Measurements from ENCODE around the gene C9orf152. TPM values are rescaled to one million over a fixed set of nuclear protein-coding genes. Genes with fewer than 3 reads are reported as not detected.

The C9orf152 gene
- total and polyA plus RNA-seq, 4 donors: 0.08 to 0.29 (median 0.20) TPM; not detected in 1

DNA sequence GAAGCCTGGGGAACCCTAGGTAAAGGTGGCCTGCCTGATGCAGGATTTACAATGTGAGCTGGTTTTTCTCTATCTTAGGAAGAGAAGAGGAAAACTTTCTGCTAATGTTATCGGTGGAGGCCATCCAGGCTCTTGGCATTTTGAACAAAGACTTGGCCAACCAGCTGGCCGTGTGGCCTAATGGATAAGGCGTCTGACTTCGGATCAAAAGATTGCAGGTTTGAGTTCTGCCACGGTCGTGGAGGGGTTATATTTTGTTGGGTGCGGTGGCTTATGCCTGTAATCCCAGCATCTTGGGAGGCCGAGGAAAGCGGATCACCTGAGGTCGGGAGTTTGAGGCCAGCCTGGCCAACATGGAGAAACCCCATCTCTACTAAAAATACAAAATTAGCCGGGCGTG lies 9.6 kb downstream of the C9orf152 start:
- Histone ChIP-seq H3K36me3 (ENCODE audit: control insufficient read depth in 4 of 4, insufficient read depth in 3 of 4, low read depth in 1 of 4, low read length in 3 of 4) (no peaks in the 10 kb centered on the region), H3K9ac (ENCODE audit: low read depth in 1 of 2, low read length in 2 of 2) (no peak overlapping the region), H3K4me3 (ENCODE audit: low read depth in 1 of 3, low read length in 3 of 3) (no peak overlapping the region), H3K4me1 (ENCODE audit: control insufficient read depth in 4 of 4, insufficient read depth in 4 of 4, low read length in 3 of 4) (peaks cover 10 to 24% (median 16%) of the 10 kb centered on the region in 4 donors), H3K9me3 (ENCODE audit: control insufficient read depth in 4 of 4, low read length in 3 of 4) (no peaks in the 10 kb centered on the region), H3K27ac (ENCODE audit: low read depth in 1 of 2, low read length in 2 of 2) (no peak overlapping the region), H3K27me3 (ENCODE audit: control insufficient read depth in 4 of 4, insufficient read depth in 4 of 4, low read length in 3 of 4) (no peaks in the 10 kb centered on the region)
- WGBS: 91% methylated on average over 12 of the region's 12 CpGs
- DNase-seq (ENCODE audit: low spot score): no peak
- TF ChIP-seq, protein P1, sequence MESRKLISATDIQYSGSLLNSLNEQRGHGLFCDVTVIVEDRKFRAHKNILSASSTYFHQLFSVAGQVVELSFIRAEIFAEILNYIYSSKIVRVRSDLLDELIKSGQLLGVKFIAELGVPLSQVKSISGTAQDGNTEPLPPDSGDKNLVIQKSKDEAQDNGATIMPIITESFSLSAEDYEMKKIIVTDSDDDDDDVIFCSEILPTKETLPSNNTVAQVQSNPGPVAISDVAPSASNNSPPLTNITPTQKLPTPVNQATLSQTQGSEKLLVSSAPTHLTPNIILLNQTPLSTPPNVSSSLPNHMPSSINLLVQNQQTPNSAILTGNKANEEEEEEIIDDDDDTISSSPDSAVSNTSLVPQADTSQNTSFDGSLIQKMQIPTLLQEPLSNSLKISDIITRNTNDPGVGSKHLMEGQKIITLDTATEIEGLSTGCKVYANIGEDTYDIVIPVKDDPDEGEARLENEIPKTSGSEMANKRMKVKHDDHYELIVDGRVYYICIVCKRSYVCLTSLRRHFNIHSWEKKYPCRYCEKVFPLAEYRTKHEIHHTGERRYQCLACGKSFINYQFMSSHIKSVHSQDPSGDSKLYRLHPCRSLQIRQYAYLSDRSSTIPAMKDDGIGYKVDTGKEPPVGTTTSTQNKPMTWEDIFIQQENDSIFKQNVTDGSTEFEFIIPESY (IDR thresholded peaks at IDR 0.05): no peak
- TF ChIP-seq JUND (IDR thresholded peaks at IDR 0.05) (no peak), GABPA (IDR thresholded peaks at IDR 0.05 in 1 of 2, conservative IDR thresholded peaks at IDR 0.05 in 1 of 2) (no peak), TAF1 (conservative IDR thresholded peaks at IDR 0.05) (no peak), FOXA2 (IDR thresholded peaks at IDR 0.05) (no peak), SP1 (IDR thresholded peaks at IDR 0.05) (no peak), HNF4G (IDR thresholded peaks at IDR 0.05) (no peak), RXRA (IDR thresholded peaks at IDR 0.05) (no peak), RAD21 (IDR thresholded peaks at IDR 0.05) (no peak), NR2F2 (IDR thresholded peaks at IDR 0.05) (no peak)
- TF ChIP-seq, protein P2, sequence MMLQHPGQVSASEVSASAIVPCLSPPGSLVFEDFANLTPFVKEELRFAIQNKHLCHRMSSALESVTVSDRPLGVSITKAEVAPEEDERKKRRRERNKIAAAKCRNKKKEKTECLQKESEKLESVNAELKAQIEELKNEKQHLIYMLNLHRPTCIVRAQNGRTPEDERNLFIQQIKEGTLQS (IDR thresholded peaks at IDR 0.05): no peak
- TF ChIP-seq, protein P3, sequence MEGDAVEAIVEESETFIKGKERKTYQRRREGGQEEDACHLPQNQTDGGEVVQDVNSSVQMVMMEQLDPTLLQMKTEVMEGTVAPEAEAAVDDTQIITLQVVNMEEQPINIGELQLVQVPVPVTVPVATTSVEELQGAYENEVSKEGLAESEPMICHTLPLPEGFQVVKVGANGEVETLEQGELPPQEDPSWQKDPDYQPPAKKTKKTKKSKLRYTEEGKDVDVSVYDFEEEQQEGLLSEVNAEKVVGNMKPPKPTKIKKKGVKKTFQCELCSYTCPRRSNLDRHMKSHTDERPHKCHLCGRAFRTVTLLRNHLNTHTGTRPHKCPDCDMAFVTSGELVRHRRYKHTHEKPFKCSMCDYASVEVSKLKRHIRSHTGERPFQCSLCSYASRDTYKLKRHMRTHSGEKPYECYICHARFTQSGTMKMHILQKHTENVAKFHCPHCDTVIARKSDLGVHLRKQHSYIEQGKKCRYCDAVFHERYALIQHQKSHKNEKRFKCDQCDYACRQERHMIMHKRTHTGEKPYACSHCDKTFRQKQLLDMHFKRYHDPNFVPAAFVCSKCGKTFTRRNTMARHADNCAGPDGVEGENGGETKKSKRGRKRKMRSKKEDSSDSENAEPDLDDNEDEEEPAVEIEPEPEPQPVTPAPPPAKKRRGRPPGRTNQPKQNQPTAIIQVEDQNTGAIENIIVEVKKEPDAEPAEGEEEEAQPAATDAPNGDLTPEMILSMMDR (IDR thresholded peaks at IDR 0.05; ENCODE audit: low read depth, low read length, missing input control): no peak
- TF ChIP-seq, protein P4, sequence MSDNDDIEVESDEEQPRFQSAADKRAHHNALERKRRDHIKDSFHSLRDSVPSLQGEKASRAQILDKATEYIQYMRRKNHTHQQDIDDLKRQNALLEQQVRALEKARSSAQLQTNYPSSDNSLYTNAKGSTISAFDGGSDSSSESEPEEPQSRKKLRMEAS (IDR thresholded peaks at IDR 0.05): no peak
- TF ChIP-seq, protein P5, sequence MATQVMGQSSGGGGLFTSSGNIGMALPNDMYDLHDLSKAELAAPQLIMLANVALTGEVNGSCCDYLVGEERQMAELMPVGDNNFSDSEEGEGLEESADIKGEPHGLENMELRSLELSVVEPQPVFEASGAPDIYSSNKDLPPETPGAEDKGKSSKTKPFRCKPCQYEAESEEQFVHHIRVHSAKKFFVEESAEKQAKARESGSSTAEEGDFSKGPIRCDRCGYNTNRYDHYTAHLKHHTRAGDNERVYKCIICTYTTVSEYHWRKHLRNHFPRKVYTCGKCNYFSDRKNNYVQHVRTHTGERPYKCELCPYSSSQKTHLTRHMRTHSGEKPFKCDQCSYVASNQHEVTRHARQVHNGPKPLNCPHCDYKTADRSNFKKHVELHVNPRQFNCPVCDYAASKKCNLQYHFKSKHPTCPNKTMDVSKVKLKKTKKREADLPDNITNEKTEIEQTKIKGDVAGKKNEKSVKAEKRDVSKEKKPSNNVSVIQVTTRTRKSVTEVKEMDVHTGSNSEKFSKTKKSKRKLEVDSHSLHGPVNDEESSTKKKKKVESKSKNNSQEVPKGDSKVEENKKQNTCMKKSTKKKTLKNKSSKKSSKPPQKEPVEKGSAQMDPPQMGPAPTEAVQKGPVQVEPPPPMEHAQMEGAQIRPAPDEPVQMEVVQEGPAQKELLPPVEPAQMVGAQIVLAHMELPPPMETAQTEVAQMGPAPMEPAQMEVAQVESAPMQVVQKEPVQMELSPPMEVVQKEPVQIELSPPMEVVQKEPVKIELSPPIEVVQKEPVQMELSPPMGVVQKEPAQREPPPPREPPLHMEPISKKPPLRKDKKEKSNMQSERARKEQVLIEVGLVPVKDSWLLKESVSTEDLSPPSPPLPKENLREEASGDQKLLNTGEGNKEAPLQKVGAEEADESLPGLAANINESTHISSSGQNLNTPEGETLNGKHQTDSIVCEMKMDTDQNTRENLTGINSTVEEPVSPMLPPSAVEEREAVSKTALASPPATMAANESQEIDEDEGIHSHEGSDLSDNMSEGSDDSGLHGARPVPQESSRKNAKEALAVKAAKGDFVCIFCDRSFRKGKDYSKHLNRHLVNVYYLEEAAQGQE (IDR thresholded peaks at IDR 0.05): no peak
